GM18870 (cell line): ENCODE data around the gene THSD4.

Experiments
- ATAC-seq: cut with Tn5 transposase; IDR thresholded peaks from one replicate; pipeline ENCODE4 v1.9.1; 2021; ENCODE audit warnings: moderate library complexity; ENCODE audit not compliant: unreplicated experiment

THSD4 gene

DNA sequence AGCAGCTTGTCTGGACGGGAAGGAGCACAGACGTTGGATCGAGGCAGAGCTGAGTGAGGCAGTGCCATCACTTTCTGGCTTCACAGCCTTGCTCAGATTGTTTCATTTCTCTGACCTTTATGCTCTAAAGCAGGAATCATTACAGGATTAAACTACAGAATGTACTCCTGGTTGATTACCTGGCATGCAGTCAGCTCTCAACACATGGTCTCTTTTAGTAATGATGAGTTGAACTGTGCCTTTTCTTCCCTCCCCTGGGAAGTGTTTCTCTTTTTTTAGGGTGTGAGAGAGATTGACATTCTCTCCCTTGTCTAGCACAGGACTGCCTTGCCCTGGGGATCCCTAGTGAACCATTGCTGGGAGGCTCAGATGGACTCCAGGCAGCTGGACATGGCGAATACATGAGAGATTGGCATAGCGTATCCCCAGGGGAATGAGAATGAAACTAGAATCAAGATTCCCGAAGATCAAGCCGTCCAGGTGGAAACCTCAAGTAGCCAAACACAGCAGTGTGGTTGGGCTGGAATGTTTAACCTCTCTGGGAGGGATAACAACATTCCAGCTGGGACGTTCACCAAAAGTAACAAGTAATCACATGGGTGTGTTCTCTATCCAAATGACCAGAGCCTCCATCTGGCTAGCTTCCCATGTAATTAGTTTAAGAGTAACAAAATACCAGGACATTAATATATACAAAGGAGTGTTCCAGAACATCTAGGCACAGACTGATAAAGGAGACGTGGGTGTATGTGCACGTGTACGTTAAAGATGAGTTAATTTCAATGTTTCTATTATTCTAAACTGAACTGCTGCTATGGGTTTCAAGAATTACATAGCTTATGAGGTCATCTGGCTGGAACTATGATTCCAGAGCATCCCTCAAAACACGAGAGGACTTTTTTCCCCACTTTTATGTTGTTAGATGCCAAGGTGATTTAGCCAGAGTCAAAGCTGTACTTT lies 576.5 kb downstream of the THSD4 start:
- ATAC-seq, result no peak

DNA sequence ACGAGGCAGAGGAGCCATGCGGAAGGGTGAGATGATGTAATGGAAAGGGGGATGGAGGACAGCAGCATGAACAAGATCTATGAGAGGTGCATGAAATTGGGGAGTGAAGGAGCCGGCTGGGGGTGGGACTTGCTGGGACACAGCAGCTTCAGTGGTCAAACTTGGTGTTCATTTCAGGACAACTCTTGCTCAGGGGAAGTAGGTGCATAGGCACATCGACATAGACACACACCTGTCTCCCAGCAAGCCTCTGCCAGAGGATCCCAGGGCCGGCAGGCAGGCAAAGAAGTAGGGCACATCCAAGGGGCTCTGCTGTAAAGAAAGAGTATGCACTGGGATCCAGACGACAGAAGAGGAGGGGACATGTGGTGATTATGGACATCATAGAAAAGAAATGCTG lies 582.0 kb downstream of the THSD4 start:
- ATAC-seq, result no peak

DNA sequence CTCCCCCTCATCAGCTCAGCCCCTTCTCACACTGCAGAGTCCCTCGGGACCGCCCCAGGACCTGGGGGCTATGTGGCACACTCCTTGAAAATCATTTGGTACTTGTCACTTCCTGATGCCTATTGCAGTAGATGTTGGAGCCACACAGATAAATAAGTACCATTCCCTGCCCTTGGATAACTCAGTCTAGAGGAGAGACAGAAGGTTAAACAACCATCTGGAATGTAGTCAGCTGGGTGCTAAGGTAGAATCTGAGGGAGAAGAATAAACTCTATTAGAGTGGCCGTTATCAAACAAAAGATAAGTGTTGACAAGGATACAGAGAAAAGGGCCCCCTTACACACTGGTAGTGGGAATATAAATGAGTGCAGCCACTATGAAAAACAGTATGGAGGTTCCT lies 582.8 kb downstream of the THSD4 start:
- no peak for ATAC-seq

DNA sequence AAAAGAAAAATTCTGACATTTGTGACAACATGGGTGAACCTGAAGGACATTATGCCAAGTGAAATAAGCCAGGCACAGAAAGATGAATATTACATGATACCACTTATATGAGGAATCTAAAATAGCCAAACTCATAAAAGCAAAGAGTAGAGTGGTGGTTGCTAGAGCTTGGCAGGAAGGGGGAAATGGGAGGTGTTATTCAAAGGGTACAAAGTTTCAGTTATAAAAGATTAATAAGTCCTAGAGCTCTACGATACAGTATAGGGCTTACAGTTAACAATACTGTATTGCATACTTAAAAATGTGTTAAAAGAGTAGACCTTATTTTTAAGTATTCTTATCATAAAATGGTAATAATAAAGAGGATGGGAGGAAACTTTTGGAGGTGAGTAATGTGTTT lies 583.5 kb downstream of the THSD4 start:
- no peak for ATAC-seq

DNA sequence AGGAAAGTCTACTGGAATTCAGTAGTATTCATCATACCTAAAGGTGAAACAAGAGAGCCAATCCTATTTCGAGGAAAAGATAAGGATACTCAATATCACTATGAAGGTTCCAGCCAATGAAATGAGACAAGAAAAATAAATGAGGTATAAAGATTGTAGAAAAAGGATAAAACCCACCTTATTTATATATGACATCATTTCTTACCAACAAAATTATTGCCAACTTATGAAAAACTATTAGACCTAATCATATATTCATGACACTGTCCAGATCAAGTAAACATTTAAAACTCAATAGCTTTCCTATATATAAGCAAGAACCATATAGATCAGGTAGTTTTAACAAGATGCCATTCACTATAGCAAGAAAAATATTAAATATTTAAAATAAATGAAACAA lies 584.7 kb downstream of the THSD4 start:
- ATAC-seq, result no peak

DNA sequence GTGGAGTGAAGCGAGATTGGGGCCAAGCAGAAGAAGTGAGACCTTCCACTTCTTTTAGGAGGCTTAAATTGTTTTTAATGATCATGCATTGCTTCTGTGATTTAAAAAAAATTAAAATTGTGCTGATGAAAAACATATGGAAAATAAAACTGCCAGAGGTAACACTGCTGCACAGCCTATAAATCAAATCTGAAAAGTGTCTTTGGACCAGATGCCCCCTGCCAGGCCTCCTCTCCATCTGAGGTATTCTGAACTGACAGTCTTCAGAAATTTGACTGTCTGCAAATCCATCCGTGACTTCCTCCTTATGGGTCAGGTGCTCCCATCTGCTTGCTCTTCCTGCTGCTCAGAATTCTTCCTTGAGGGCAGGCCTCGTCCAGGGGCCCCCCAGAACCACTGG lies 586.5 kb downstream of the THSD4 start:
- no peak for ATAC-seq

DNA sequence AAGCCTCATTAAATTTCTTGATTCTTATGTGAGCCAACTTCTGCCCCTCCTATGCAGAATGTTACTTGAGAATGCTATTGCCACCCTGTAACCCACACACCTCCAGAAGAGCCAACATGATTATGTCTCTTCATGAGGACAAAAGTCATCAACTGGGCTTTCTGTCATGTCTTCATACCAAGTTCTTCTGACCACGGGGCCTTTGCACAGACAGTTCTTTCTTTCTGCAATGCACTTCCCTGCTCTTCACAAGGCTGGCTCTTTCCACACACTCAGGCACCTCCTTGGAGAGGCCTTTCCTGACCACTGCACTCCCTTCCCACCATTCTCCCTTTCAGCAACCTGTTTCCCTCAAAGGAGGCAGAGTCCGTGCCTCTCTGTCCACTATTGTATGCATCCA lies 587.2 kb downstream of the THSD4 start:
- ATAC-seq, result no peak

DNA sequence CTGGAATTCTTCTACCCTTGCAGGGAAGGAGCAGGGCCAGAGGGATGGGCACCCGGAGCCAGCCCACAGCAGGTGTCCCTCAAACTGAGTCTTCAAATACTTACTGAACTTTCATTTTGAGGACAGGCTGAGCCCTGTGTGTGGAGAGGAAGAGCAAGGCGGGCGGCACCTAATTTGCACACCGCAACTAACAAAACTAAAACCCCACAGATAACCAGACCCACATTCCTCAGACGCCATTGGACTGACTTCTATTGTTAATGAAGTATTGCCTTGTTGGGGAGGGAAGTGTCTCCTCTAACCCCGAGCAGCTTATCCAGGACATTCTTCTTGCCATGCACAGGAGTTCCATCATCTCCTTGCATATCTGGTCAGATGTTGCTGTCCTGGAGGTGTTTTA lies 589.9 kb downstream of the THSD4 start:
- no peak for ATAC-seq

DNA sequence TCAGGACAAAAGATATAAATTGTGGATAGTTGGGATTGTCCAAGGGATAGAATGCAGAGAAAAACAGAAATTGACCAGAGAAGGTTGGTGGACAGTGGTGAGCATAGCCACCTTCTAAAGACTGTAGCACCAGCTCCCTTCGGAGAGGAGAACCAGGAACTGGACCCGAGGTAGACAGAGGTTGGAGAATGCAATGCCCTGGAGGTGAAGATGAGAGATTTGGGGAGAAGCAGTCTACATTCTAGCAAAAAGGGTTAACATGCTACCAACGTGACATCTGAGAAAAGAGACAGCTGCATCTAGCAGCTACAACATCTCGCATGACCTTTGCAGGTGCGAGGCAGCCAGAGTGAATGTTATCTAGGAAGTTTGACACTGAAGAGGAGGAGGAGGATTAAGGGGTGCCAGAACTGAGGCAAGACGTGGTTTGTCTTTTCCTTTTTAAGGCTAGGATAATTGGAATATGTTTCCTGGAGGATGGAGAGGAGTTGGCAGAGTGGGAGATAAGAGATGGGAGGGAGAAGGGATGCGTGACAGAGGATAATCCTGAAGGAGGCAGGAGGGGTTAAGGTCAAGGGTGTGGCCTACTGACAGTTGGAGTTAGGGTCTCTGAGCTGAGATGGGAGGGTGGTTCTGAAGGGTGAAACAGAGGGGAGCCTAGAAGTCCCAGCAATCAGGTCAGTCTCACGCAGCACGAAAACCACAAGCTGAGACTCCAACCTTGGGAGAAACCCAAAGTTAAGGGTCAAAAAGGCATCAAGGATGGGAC lies 591.4 kb downstream of the THSD4 start:
- no peak for ATAC-seq

DNA sequence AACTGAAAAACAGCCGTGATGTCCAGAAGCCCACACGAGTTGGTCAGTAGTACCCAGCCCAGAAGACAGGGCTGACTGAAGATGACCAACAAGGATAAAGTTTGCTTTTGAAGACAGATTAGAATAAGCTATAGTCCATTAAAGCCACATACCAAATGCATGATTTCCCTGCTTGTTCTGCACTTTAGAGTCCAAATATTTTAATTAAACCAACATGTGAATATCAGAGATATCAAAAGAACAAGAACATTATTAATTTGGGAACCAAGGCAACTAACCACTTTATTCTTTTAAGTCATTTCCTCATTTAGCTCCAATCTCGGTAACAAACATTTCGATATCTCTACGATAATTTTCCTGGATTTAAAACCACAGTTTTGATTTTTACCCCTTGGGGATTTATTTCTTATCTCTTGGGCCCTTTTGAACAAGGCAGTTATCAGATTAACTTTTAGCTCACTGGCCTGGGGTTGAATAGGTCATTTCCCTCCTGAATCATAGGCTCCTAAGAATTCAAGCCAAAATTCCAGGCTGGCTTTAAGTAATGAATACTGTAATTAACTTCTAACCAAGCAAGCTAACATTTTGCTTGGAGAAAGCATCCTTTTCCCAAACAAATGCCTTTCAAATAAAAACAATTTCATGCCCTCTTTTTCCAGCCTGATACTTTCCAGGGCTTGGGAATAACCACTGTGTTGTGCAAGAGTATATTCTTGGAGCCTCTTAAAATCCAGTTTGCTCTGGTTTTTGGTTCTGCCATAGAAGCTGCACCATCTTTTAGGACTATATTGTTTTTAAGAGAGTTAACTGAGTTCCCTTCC lies 592.2 kb downstream of the THSD4 start:
- no peak for ATAC-seq

DNA sequence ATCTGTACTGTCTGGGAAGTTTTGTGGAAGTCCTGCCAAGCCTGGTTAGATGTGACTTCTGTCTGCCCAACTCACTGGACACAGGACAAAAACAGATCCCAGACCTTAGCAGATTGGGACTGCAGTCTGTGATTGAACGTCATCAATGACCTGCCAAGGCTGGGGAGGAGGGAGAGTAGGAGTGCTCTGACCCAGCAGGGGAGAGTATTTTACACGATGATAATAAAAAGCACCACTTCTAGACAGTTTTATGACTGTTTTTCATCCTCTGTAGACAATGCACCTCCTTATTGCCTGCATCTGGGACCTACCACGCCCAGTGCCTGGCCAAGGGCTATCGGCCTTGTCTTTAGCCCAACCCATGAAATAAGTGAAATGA lies 592.8 kb downstream of the THSD4 start:
- no peak for ATAC-seq

DNA sequence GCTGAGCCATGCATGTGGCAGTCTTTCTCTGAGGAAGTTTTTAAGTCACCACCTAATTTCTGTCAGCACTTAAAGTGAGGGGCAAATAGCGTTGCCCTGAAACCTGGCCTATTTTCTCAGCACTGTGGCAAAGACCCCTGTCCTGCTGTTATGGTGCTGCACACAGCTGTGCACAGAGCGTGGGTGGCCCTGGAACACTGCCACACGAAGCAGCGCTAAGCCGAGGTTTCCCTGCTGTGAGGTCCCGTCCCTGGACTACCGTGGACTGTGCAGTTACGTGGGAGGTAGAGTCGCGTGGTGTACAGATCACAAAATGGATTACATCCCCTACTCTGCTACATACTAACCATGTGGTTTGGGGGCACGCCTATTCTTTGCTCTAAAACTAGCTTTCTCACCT lies 593.5 kb downstream of the THSD4 start:
- ATAC-seq, result no peak

DNA sequence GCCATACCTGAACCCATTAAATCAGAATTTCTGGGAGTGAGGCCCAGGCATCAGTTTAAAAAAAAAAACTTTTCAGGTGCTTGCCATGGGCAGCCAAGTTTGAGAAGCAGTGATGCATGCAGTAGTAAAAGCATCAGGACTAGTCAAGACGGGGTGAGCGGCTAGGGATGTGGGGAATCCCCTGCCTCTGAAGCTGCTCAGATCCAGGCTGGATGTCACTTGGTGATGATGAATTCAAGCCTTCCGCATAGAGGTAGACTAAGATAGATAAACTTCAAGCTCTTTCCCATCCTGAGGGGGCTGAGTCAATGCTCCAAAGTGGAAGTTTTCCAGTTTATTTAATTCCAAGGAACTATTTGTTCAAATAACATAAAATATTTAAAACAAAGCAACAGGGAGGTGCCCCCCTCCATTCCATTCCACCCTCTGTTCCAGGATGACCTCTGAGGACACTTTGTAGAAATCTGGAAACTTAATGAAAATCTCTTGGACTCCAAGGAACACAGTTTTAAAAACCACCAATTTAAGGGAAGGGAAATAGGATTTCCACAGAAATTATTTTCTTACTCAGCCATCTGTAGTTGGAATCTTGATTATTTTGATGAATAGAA lies 594.6 kb downstream of the THSD4 start:
- ATAC-seq, result no peak

DNA sequence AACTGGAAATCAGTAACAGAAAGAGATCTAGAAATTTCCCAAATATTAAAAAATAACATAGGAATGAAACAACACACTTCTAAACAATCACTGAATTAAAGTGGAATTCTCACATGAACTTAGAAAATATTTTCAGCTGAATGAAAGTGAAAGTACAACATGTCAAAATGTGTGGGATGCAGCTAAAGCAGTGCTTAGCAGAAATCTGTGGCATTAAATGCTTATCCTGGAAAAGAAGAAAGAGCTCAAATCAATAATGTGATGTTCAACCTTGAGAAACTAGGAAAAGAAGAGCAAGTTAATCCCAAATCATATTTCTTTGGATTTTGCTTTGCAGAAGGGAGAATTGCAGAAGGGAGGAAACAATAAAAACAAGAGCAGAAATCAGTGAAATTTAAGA lies 596.9 kb downstream of the THSD4 start:
- no peak for ATAC-seq

DNA sequence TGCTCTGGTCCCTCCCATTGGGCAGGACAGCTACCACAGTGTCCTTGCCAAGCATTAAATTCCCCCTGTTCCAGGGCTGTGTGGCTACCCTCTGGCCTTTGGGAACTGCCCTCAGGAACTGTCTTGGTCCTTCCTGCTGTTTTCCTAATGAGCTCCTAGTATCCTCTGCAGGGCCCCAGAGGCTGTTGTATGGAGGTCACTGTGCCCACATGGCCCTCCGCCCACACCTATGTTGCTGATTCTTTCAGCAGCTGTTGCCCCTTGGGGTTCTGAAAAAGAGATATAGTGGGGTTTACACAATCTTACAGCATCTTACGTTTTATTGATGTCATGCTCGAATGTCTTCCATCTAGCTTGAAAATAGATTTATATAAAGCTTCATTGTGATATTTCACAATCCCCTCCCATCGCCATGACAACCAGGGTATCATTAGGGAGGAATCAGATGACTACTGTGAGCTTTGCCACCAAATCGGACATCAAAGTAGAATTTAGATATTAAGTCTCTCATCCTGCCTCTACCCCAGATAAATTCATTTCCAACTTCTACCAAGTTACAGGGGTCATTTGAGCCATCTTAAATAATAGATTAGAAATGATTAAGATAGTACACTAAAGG lies 598.0 kb downstream of the THSD4 start:
- no peak for ATAC-seq

DNA sequence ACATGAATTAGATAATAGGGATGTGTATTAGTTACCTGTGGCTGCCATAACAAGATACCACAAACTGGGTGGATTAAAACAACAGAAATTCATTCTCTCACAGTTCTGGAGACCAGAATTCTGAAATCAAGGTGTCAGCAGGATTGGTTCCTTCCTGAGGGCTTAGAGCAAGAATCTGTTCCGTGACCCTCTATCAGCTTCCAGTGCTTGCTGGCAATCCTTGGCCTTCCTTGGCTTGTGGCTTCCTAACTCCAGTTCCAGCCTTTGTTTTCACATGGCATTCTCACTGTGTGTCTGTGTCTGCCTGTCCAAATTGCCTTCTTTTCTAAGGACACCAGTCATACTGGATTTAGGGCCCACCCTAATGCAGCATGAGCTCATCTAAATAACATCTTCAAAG lies 600.6 kb downstream of the THSD4 start:
- ATAC-seq, result no peak

DNA sequence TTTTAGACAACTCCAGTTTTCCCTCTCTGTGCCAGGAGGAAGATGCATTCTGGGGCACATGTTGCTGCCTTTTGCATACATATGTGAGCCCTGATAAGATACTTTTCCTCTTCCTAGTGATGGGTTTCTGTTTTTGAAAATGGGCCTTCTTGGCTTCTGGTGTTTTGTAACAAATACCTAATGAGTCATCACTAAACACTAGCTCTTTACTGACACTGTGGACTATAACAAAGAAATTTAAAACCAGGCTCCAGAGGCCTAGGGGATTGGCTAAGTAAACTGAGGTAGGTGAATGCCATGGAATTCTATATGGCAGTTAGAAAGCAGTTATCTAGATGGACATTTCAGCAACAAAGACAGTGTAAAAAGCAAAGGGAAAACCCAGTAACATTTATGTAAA lies 601.7 kb downstream of the THSD4 start:
- no peak for ATAC-seq

DNA sequence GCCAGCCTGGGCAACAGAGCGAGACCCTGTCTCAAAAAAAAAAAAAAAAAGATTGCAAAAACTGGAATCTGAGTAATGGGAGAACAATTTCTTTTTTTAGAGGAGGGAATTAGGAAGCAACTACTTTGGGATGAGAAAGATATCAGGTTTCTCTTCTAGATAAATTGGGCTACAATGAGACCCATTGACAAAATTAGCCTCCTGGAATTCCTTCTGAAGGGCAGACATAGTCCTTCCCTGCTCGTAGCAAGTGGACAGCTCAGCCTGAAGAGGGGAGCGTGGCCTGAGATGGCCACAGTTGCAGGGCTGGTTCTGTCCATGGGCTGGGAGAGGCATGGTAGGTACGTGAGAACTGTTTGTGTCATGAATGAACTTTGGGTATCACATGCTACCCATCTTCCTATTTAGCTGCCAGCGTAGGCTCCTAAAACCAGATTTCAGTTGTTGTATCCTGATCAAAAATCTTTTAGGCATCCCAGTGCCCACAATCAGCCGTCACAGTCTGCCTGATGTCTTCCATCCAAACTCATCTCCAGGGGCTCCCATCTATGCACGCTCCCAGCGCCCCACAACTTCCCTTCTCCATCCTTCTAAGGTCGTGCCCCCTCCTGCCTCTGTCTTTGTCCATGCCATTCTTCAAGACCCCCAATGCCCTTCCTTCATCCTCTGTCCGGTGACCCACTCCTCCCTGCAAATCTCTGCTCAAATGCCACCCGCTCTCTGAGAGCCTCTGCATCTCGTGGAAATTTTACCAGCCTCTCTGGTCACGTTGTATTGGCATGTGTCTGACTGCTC lies 603.0 kb downstream of the THSD4 start:
- no peak for ATAC-seq

DNA sequence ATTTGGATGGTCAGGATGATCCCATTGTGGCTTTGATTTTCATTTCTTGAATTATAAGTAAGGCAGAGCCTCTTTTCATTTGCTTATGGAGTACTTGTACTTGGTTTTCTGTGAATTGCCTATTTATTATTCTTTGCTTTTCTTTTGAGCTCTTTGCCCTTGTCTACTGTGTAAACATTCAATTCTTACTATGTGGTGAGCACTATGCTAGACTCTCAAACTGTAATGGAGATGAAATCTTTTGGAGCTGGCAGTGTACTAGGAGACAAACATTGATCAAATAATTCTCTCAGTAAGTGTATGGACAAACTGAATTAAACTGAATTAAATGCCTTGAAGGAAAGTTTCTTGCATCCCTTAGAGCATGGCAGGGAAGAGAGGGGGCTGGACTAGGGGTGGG lies 608.1 kb downstream of the THSD4 start:
- ATAC-seq, result no peak
